Rectal smooth muscle tissue (tissue), 1 donor: Measurements from ENCODE around the gene USPL1.

Experiments
- H3K27ac ChIP-seq: one replicate; pipeline ENCODE4 v1.7.0; 2013; ENCODE audit warnings: low read depth, low read length, inconsistent platforms
- H3K27me3 ChIP-seq: one replicate; pipeline ENCODE4 v1.7.0; 2013; ENCODE audit warnings: low read length; ENCODE audit not compliant: control insufficient read depth, insufficient read depth
- H3K36me3 ChIP-seq: one replicate; pipeline ENCODE4 v1.7.0; 2013; ENCODE audit warnings: low read length; ENCODE audit not compliant: control insufficient read depth, insufficient read depth
- H3K4me1 ChIP-seq: one replicate; pipeline ENCODE4 v1.7.0; 2013; ENCODE audit warnings: low read length; ENCODE audit not compliant: control insufficient read depth, insufficient read depth
- H3K4me3 ChIP-seq: one replicate; pipeline ENCODE4 v1.7.0; 2013; ENCODE audit warnings: low read length
- H3K9ac ChIP-seq: one replicate; pipeline ENCODE4 v1.7.0; 2013; ENCODE audit warnings: low read length

Gene USPL1

DNA sequence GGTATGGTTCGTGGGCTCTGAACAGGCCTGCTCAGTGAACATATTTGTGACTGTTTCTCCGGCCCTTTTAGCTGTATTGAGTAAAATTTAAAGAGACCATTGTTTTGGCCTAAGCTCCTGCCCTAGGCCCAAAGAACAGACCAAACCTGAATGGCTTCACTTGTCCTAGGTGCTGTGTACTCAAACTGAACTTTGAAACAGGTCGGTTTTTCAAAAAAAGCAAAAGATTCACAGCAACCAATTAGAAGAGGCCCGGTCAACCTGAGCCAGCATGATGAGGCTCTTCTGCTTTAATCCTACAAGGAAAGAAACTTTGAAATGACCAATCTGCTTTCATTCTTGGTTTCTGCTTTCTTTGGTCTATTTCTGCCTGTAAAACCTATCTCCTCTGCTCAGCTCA lies 50.6 kb downstream of the USPL1 start:
- H3K4me3 ChIP-seq = no peak overlapping the region
- H3K27me3 ChIP-seq = no peaks in the 10 kb centered on the region
- H3K36me3 ChIP-seq = no peaks in the 10 kb centered on the region
- no peaks in the 10 kb centered on the region for H3K4me1 ChIP-seq
- H3K27ac ChIP-seq = no peak overlapping the region
- no peak overlapping the region for H3K9ac ChIP-seq

DNA sequence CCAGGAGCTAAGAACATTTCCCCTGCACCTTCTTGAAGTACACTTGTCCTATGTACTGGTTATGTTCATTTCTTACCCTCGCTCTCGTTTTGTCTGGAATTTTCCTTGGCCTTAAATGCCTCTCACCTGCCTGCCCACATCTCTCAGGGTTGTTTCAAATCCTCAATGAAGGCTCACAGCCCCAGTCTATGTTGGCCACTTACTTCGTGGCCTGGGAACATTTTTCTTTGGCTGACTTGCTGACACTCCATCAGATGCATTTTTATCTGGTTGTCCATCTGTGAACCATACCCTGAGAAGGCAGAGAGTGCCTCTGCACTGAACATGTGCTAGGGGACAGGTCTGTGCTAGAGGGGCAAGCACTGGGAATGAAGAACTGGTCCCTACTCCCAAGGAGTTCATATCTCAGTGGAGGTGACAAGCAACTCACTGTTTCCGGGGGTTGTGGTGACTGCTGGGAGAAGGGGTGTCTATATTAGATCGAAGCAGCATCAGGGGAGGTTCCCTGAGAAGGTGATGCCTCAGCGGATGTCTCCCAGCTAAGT lies 53.6 kb downstream of the USPL1 start:
- peaks cover 2% of the 10 kb centered on the region for H3K4me1 ChIP-seq
- H3K9ac ChIP-seq = no peak overlapping the region
- H3K4me3 ChIP-seq = no peak overlapping the region
- H3K27me3 ChIP-seq = no peaks in the 10 kb centered on the region
- H3K27ac ChIP-seq = no peak overlapping the region
- no peaks in the 10 kb centered on the region for H3K36me3 ChIP-seq

DNA sequence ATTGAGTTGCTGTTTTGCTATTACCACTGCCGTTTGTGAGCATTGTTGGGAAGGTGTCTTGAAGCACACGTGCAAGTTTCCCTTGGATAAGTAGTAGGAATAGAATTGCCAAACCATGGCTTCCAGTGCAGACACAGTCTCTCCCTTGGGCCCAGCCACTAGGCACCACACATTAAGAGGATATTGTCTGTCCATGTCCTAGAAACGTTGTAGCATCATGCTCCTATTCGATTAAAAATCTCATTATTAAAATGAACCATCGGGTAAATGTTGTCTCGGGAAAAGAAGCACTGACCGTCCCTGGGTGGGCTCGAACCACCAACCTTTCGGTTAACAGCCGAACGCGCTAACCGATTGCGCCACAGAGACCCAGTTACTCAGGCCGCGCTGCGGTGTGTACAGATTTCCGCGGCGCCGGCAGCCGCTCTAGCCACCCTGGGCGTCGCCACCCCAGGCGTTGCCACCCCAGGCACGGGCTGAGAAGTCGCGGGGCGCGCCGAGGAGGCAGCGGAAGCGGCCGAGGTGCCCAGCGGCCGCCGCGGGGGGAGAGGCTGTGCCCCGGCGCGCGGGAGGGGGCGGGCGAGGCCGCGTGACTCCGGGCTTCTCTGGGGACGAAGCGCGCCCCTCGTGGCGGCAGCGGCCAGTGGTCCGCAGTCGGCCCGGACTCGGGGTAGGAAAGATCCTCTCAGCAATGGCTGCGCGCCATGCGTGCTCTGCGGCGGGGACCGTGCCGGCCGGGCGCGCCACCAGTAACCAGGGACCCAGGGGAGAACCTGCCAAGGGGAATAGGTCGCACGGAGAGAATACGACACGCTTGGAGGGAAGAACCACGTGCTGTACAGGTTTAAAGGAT lies 56.2 kb downstream of the USPL1 start:
- H3K36me3 ChIP-seq = no peaks in the 10 kb centered on the region
- H3K9ac ChIP-seq = no peak overlapping the region
- H3K4me3 ChIP-seq = peak overlapping the region; percentile 76
- no peaks in the 10 kb centered on the region for H3K27me3 ChIP-seq
- peaks cover 2% of the 10 kb centered on the region for H3K4me1 ChIP-seq
- H3K27ac ChIP-seq = peak overlapping the region; percentile 38

DNA sequence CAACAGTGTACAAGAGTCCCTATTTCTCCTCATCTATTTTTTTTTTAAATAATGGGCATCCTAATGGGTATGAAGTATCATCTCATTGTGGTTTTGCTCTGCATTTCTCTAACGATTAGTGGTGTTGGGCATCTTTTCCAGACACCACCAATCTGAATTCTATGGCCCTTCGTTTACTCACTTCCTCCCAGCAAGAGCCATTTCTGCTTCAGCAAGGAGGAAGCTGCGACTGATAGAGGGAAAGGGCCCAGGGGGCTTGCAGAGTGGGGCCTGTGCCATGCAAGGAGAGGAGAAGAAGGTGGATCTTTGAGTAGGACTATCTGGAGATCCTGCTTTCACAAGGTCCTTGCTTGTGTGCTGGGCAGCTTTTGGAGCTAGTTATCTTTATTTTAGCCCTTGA lies 58.0 kb downstream of the USPL1 start:
- Histone ChIP-seq H3K36me3 (no peaks in the 10 kb centered on the region), H3K9ac (no peak overlapping the region), H3K4me3 (no peak overlapping the region), H3K27me3 (no peaks in the 10 kb centered on the region), H3K27ac (no peak overlapping the region), H3K4me1 (peaks cover 2% of the 10 kb centered on the region)

DNA sequence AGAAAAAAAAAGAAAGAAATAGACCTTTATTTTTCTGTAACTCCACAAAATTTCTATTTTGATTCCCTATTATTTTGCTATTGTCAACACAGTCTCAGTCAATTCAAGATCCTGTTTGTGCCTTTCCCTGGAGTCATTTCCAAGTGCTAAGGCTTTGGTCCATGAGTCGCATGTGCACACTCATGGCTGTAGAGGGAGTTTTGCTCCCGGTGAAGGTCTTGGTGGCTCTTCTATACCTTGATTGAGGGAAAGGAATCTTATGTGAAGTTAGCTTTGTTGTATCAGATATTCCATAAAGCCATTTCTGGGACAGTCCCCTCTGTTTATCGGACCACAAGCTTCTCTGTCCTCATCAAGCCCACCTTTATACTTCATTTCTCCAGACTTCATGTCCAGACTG lies 59.0 kb downstream of the USPL1 start:
- peaks cover 4% of the 10 kb centered on the region for H3K4me1 ChIP-seq
- no peak overlapping the region for H3K9ac ChIP-seq
- H3K36me3 ChIP-seq = no peaks in the 10 kb centered on the region
- no peak overlapping the region for H3K4me3 ChIP-seq
- no peaks in the 10 kb centered on the region for H3K27me3 ChIP-seq
- H3K27ac ChIP-seq = no peak overlapping the region

DNA sequence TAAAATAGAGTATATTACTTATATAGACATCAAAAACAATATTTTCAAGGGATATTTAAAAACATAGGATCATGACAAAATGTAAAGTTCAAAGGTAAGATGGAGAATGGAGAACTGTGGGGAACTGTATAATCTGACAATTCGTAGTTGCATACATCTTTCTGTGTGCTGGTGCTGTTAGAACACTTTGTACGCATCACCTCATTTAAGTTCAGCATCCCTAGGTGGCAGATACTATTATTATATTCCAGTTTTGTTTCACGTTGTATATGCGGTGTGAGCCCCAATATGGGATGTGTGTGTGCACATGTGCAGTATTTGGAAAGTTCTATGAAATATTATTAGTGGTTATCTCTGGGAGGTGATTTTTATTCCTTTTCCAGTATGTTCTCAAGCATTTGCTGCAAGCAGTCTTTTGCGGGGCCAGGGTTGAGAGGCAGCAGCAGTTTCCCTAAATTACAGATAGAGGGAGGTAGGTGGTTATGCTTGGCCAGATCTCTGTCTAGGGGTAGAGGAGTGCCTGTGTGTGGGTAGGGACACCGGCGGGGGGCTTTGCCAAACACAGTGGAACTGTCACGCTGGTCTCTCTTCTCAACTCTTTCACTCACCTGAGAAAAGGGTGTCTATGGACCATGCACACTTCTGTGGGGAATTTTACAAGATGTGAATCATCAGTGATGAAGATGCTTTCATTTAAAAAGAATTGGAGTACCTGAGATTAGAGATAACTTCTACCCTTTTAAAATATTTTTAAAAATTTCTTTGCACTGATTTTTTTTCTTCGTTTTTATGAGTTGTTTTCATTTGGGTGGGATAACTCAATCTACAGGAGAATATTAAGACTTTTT lies 62.0 kb downstream of the USPL1 start:
- Histone ChIP-seq H3K9ac (no peak overlapping the region), H3K36me3 (no peaks in the 10 kb centered on the region), H3K4me3 (no peak overlapping the region), H3K27ac (no peak overlapping the region), H3K27me3 (no peaks in the 10 kb centered on the region), H3K4me1 (peaks cover 4% of the 10 kb centered on the region)

DNA sequence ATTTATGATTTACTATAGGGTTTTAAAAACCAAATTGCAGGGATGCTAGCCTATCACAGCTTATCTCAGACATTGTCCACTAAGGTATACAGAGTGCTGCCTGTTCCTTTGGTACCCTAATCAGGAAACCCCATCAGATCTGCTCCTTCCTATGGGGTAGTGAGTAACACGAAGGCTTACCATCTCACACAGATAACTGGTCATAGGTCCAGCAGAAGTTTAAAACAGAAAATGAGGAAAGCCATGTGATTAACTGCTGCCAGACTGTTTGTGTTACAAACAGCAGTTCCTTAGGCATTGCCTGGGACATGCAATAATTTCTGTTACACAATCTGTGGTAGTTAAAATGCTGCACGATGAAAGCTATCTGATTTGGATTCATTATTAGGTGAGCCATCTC lies 64.1 kb downstream of the USPL1 start:
- Histone ChIP-seq H3K36me3 (no peaks in the 10 kb centered on the region), H3K4me3 (no peak overlapping the region), H3K27me3 (no peaks in the 10 kb centered on the region), H3K27ac (no peak overlapping the region), H3K9ac (no peak overlapping the region), H3K4me1 (peaks cover 4% of the 10 kb centered on the region)

DNA sequence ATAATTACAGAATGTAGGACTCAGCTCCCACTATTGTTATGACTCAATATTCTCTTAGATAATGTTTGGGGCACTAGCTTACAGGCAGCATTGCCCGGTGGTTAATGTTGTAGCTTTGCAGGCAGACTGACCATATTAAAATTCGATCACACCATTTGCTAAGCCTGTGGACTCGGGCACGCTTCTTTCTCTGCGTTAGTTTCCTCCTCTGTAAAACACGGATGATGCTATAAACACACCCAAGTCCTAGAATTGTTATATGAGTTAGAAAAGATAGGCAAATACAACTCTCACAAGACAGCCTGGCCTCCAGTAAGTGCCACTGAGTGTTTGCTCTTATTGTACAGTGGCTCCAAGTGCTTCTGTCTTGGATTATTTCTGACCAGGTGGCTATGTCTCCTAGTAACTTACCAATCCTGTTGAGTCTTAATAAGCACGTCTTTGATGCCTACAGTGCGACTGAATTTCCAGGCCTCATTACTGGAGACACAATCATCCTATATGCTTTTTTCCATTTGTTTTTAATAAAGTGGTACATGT lies 67.7 kb downstream of the USPL1 start:
- Histone ChIP-seq H3K36me3 (no peaks in the 10 kb centered on the region), H3K4me1 (peaks cover 4% of the 10 kb centered on the region), H3K9ac (no peak overlapping the region), H3K27ac (no peak overlapping the region), H3K4me3 (no peak overlapping the region), H3K27me3 (no peaks in the 10 kb centered on the region)

DNA sequence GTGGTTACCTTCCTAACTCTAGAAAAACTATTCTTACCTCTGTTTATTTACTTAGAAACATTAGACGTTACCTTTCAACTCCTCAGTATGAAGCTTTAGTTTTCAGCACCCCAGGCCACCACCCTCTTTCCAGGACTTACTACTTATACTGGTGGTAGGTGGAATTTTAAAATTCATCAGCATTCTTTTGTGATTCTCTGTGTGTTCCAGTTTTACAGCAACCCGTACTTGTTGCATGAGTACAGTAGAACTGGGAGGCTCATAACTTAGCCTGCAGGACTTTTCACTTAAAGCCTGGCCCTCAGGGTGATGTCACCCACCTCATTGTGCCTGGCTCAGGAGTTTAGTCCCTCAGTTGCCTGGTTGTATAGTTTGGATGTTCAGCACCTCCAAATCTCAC lies 68.3 kb downstream of the USPL1 start:
- Histone ChIP-seq H3K9ac (no peak overlapping the region), H3K27ac (no peak overlapping the region), H3K36me3 (no peaks in the 10 kb centered on the region), H3K27me3 (no peaks in the 10 kb centered on the region), H3K4me1 (peaks cover 4% of the 10 kb centered on the region), H3K4me3 (no peak overlapping the region)

DNA sequence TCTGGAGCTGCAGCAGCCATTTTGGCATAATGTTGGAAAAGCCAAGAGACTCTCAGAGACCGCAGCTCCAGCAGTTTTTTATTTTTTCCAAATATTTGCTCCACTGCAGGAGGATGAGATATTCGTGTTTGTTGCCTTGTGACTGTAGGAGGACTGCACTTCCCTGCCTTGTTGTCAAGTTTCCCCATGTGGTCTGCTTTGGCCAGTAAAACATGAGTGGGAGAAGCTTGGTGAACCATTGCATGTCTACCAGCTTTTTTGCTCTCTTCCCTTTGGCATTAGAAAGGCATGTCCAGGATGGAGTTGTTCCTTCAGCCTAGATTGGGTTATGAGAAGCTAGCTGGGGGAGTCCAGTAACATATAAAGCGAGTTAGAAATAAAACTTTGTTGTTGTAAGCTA lies 69.9 kb downstream of the USPL1 start:
- Histone ChIP-seq H3K27me3 (no peaks in the 10 kb centered on the region), H3K4me3 (no peak overlapping the region), H3K9ac (no peak overlapping the region), H3K4me1 (no peaks in the 10 kb centered on the region), H3K36me3 (no peaks in the 10 kb centered on the region), H3K27ac (no peak overlapping the region)

DNA sequence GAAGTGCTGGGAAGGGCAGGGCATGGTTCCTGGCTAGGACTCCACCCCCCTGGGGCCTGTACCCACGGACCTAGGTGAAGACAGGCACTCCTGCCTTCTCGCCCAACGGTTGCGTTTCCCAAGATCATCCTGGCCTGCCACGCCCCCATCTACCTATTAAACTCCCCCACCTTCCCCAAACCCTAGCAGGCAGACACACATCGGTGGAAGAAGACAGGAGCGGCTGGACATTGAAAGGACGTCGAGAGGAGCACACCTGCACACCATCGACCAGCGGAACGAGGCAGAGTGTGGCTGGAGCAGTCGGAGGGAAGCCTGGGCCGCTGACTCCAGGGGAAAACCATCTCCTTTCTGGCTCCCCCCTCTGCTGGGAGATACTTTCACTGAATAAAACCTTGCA lies 72.0 kb downstream of the USPL1 start:
- no peaks in the 10 kb centered on the region for H3K27me3 ChIP-seq
- no peaks in the 10 kb centered on the region for H3K4me1 ChIP-seq
- no peak overlapping the region for H3K9ac ChIP-seq
- no peaks in the 10 kb centered on the region for H3K36me3 ChIP-seq
- peak overlapping the region; percentile 57 for H3K4me3 ChIP-seq
- no peak overlapping the region for H3K27ac ChIP-seq
